H1 (cell line): Measurements from ENCODE around the gene HERC4. TPM values are rescaled to one million over a fixed set of nuclear protein-coding genes. Genes with fewer than 3 reads are reported as not detected.

ENCODE experiments used
- CHD7 ChIP-seq: fragments of 300-600 bp; sonication (generic); IDR thresholded peaks from 2 replicates; pipeline ENCODE4 v1.7.1; 2012; ENCODE audit warnings: low read length, moderate library complexity, mild to moderate bottlenecking, inconsistent platforms; ENCODE audit not compliant: insufficient replicate concordance
- EGR1 ChIP-seq: IDR thresholded peaks from 2 replicates; pipeline ENCODE4 v1.6.1; 2011; ENCODE audit warnings: low read depth, low read length, borderline replicate concordance
- HDAC6 ChIP-seq: IDR thresholded peaks from one replicate; pipeline ENCODE4 v1.7.1; 2012; ENCODE audit warnings: low read depth, mild to moderate bottlenecking, inconsistent platforms, low read length, moderate library complexity
- KDM4A ChIP-seq: IDR thresholded peaks from one replicate; pipeline ENCODE4 v1.7.1; 2012; ENCODE audit warnings: low read depth, mild to moderate bottlenecking, moderate library complexity, low read length, inconsistent platforms; ENCODE audit not compliant: severe bottlenecking
- PHF8 ChIP-seq: fragments of 200-600 bp; sonication (generic); conservative IDR thresholded peaks from 2 replicates; pipeline ENCODE4 v1.7.1; 2012; ENCODE audit warnings: low read depth, mild to moderate bottlenecking, inconsistent platforms, low read length, moderate library complexity
- SAP30 ChIP-seq: fragments of 300-600 bp; sonication (generic); IDR thresholded peaks from 2 replicates; pipeline ENCODE4 v1.7.1; 2012; ENCODE audit warnings: low read length, moderate library complexity, mild to moderate bottlenecking, inconsistent platforms; ENCODE audit not compliant: insufficient read depth, insufficient replicate concordance
- TEAD4 ChIP-seq: IDR thresholded peaks from 2 replicates; pipeline ENCODE4 v1.6.1; 2012; ENCODE audit warnings: low read depth, low read length, inconsistent platforms, mixed read lengths
- polyA plus RNA-seq, 7 experiments: library from polyadenylated mRNA; depleted of rRNA in 3 of 7; stranded (reverse) in 5 of 7; unstranded in 2 of 7; fragments of >200 nt in 5 of 7; fragments of 200-250 nt in 2 of 7; gene quantifications; 1 replicate in 5 of 7; 2 replicates in 1 of 7; 4 replicates in 1 of 7; pipeline versions ENCODE4 v1.2.1 to v1.2.3, GENCODE V29; 2011 to 2013; ENCODE audit warnings: missing spikeins in 2 of 7, mixed read lengths in 2 of 7
- total RNA-seq: library from RNA; stranded (reverse); fragmentation: NEBNext Ultra II Directional; extraction: Animal tissue kit (Norgen Biotek cat#: 25700); gene quantifications from 2 replicates; pipeline ENCODE4 v1.2.1, GENCODE V29; 2021
- TF ChIP-seq, protein P1 (sequence below): IDR thresholded peaks from 2 replicates; pipeline ENCODE4 v1.6.1; 2011; ENCODE audit warnings: low read depth, mild to moderate bottlenecking, low read length; ENCODE audit not compliant: insufficient read depth

Gene HERC4
- total and polyA plus RNA-seq, 2 of the 8 experiments (the other 6 are each of a cell fraction or from before 2014, with no cell fraction given), result 7.5 to 44.0 TPM

DNA sequence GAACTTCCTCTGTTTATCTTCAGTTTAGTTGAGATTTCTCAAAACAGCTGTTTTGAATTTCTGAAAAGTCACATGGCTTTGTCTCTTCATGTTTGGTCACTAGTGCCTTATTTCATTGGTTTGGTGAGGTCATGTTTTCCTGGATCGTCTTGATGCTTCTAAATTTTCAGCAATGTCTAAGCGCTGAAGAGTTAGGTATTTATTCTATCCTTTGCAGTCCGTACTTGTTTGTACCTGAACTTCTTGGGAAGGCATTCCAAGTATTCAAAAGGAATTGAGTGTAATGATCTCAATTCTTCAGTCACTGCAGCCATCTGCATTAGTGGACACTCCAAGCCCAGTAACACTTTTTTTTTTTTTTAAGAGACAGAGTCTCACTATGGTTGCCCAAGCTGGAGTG is 67.7 kb downstream of the HERC4 start (continued):
- no peak for TF ChIP-seq CHD7
- TF ChIP-seq KDM4A, result no peak
- TF ChIP-seq SAP30, result no peak
- no peak for TF ChIP-seq PHF8
- TF ChIP-seq, protein P1, sequence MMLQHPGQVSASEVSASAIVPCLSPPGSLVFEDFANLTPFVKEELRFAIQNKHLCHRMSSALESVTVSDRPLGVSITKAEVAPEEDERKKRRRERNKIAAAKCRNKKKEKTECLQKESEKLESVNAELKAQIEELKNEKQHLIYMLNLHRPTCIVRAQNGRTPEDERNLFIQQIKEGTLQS, result no peak
- TF ChIP-seq EGR1, result no peak
- TF ChIP-seq HDAC6, result no peak
- no peak for TF ChIP-seq TEAD4
